ENCODE data around the gene RAP1A.
"Not testable (repeated sequence)": the region's sequence is repeated elsewhere in the genome, so short reads cannot be mapped to it uniquely, and the experiment has no call there.

Gene RAP1A

DNA sequence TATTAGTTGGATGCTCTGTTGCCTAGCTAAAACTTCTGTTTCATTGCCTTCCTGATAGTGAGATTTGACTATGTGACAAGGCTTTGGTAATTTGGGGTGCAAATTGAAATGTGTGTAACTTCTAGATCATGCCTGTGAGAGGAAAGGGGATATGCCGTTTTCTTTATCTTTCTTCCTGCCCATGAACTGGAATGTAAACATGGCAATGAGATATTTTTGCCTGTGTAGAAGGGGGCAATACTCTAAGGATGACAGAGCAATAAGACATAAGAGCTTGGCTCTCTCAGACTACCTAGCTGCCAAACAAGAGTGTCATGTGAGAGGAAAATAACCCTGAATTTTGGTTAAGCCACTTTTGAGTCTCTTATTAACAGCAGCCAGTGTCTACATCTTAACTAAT lies 49.7 kb downstream of the RAP1A start:
- DNase-seq (ENCODE audit: low read depth): peak; percentile 25

- no peak for DNase-seq (ENCODE audit: low read depth)
These were observed 52.3 kb downstream of the RAP1A start for GRCh38 chr1:111671852-111672251.

DNA sequence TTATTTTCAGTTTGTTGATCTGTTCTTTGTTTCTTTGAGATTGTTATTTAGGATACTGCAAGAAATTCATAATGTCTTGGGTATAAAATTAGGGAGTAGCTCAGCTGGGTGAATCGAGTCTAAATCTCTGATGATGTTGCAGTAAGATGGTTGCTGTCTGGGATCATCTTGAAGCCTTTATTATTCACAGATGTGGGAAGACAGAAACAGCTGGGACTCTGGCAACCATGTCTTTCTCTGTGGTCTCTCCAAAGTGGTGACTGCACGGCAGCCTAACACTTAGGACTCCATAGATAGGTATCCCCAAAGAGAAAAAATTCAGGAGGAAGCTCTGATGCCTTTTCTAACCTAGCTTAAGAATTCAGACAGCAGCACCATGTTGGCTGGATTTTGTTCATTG lies 52.7 kb downstream of the RAP1A start:
- peak; percentile 28 for DNase-seq (ENCODE audit: low read depth)

- DNase-seq (ENCODE audit: low read depth): no peak
These were observed 58.0 kb downstream of the RAP1A start for GRCh38 chr1:111677604-111678003.

GRCh38 chr1:111679541-111679940 lies 60.0 kb downstream of the RAP1A start:
- DNase-seq (ENCODE audit: low read depth): no peak

DNA sequence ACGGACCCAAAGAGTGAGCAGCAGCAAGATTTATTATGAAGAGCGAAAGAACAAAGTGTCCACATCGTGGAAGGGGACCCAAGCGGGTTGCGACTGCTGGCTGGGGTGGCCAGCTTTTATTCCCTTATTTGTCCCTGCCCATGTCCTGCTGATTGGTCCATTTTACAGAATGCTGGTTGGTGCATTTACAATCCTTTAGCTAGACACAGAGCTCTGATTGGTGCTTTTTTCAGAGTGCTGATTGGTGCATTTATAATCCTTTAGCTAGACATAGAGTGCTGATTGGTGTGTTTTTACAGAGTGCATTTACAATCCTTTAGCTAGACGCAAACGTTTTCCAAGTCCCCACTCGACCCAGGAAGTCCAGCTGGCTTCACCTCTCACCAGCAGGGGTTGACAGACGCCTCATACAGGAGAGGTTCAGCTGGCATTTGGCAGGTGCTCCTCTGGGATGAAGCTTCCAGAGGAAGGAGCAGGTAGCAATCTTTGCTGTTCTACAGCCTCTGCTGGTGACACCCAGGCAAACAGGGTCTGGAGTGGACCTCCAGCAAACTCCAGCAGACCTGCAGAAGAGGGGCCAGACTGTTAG lies 60.7 kb downstream of the RAP1A start:
- not testable (repeated sequence) for DNase-seq (ENCODE audit: low read depth)

DNA sequence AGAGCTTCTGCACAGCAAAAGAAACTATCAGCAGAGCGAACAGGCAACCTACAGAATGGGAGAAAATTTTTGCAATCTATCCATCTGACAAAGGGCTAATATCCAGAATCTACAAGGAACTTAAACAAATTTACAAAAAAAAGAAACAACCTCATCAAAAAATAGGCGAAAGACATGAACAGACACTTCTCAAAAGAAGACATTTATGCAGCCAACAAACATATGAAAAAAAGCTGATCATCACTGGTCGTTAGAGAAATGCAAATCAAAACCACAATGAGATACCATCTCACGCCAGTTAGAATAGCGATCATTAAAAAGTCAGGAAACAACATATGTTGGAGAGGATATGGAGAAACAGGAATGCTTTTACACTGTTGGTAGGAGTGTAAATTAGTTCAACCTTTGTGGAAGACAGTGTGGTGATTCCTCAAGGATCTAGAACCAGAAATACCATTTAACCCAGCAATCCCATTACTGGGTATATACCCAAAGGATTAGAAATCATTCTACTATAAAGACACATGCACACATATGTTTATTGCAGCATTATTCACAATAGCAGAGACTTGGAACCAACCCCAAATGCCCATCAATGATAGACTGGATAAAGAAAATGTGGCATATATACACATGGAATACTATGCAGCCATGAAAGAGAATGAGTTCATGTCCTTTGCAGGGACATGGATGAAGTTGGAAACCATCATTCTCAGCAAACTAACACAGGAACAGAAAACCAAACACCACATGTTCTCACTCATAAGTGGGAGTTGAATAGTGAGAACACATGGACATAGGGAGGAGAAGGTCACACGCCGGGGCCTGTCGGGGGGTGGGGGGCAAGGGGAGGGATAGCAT lies 65.9 kb downstream of the RAP1A start:
- not testable (repeated sequence) for DNase-seq (ENCODE audit: low read depth)

- DNase-seq (ENCODE audit: low read depth): peak; percentile 96
These were observed 70.7 kb downstream of the RAP1A start for GRCh38 chr1:111690306-111690617.

GRCh38 chr1:111691886-111692285 lies 72.3 kb downstream of the RAP1A start:
- DNase-seq (ENCODE audit: low read depth): no peak

DNA sequence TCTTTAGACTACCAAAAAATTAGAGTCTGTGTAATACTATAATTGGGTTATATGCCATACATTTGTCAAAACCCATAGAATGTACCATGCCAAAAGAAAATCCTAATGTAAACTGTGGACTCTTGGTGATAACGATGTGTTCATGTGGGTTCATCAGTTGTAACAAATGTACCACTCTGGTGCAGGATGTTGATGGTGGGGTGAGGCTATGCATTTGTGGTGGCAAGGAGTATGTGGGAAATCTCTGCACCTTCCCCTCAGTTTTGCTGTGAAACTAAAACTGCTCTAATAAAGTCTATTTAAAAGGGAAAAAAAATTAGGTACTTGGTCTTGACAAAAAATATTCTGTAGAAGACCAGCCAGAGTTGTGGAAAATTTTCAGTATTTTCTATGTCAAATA lies 76.2 kb downstream of the RAP1A start:
- no peak for DNase-seq (ENCODE audit: low read depth)

- DNase-seq (ENCODE audit: low read depth): no peak
These were observed 76.7 kb downstream of the RAP1A start for GRCh38 chr1:111696330-111696729.

DNA sequence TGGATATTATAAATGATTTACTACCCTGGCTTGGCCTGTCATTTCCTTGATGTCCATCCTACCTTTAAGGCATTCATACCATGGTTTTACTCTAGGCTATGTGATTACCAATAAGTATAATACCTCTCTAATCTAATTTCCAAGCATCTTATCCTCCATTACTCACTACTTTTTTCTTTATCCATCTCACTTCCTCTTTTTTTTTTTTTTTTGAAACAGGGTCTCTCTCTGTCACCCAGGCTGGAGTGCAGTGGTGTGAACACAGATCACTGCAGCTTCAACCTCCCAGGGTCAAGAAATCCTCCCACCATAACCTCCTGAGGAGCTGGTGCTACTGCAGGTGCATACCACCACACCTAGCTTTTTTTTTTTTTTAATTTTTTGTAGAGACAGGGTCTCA lies 79.7 kb downstream of the RAP1A start:
- no peak for DNase-seq (ENCODE audit: low read depth)

GRCh38 chr1:111702504-111703050 lies 83.0 kb downstream of the RAP1A start:
- DNase-seq (ENCODE audit: low read depth): no peak

DNA sequence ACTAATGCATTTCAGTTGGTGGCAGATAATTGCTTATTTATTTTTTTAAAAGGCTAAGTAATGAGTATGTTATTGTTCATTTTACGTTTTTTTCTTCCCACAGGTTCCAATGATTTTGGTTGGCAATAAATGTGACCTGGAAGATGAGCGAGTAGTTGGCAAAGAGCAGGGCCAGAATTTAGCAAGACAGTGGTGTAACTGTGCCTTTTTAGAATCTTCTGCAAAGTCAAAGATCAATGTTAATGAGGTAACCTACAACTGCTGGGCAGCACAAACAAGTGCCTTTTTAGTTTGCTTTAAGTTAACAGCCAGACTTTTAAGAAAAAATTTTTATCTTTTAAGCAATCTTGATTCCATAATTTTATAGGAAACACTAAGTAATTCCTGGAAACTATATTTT lies 84.7 kb downstream of the RAP1A start:
- DNase-seq (ENCODE audit: low read depth): no peak

GRCh38 chr1:111704776-111705175 lies 85.2 kb downstream of the RAP1A start:
- no peak for DNase-seq (ENCODE audit: low read depth)

DNA sequence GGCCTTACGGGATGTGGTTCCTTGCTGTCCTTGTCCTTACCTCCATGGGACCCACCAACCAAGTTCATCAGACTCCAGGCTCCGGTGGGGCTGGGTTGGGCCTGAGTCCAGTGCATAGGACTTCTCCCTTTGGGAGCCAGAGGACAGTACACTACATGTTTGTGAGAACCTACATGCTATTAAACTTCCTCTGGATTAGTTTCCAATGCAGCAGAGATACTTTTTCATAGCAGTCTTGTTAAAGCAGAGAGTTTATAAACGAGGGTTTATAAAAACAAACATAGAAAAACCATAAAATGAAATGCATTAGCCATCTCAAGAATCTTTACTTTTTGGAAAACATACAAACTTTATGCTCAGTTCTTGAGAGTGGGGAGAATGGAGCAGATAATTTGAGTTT lies 86.3 kb downstream of the RAP1A start:
- DNase-seq (ENCODE audit: low read depth): peak; percentile 65

- DNase-seq (ENCODE audit: low read depth): peak; percentile 60
These were observed 87.3 kb downstream of the RAP1A start for GRCh38 chr1:111706921-111707320.

- DNase-seq (ENCODE audit: low read depth): peak; percentile 81
These were observed 88.3 kb downstream of the RAP1A start for GRCh38 chr1:111707906-111708305.

DNA sequence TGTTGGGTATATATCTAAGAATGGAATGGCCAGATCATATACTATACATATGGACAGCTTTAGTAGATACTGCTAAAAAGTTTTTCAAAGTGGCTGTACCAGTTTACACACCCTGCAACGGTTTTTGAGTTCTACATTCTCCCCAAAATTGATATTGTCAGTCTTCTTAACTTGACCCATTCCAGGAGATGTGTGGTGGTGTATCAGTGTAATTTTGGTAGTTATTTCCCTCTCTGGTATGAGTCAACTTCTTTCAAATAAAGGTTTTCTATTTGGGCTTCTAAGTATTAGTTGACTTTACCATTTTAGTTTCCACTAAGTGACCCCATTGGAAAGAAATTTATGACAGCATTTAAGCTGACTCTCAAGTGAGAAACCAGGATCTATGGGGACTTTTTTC lies 90.4 kb downstream of the RAP1A start:
- no peak for DNase-seq (ENCODE audit: low read depth)

- no peak for DNase-seq (ENCODE audit: low read depth)
These were observed 96.7 kb downstream of the RAP1A start for GRCh38 chr1:111716333-111716732.

- no peak for DNase-seq (ENCODE audit: low read depth)
These were observed 97.9 kb downstream of the RAP1A start for GRCh38 chr1:111717450-111717849.

GRCh38 chr1:111719135-111719534 lies 99.5 kb downstream of the RAP1A start:
- no peak for DNase-seq (ENCODE audit: low read depth)

- no peak for DNase-seq (ENCODE audit: low read depth)
These were observed 100.1 kb downstream of the RAP1A start for GRCh38 chr1:111719674-111720132.
